ENCODE data around the gene RAB26.

The RAB26 gene

GRCh38 chr16:2145843-2146242 lies 2.6 kb upstream of the RAB26 start:
- DNase-seq = no peak

- no peak for DNase-seq
These were observed 1.0 kb upstream of the RAB26 start for GRCh38 chr16:2147378-2147777.

- DNase-seq = peak; percentile 55
These were observed 547 bp downstream of the RAB26 start for GRCh38 chr16:2148714-2149629.

GRCh38 chr16:2149630-2150417 lies 1.4 kb downstream of the RAB26 start:
- no peak for DNase-seq

- peak; percentile 97 for DNase-seq
These were observed 2.2 kb downstream of the RAB26 start for GRCh38 chr16:2150418-2151187.

GRCh38 chr16:2151188-2152091 lies 3.0 kb downstream of the RAB26 start:
- no peak for DNase-seq

GRCh38 chr16:2152695-2153506 lies 4.5 kb downstream of the RAB26 start:
- DNase-seq = peak; percentile 33

GRCh38 chr16:2154533-2155090 lies 6.2 kb downstream of the RAB26 start:
- DNase-seq = peak; percentile 15

GRCh38 chr16:2155091-2155950 lies 6.9 kb downstream of the RAB26 start, which contains the start of gene TRAF7:
TRAF7 (plus strand) TSS chr16:2155782; CDS start chr16:2163921, 8,139 bp downstream.
- peak; percentile 100 for DNase-seq

GRCh38 chr16:2155977-2156848 lies 7.8 kb downstream of the RAB26 start:
- no peak for DNase-seq

GRCh38 chr16:2156849-2157224 lies 8.4 kb downstream of the RAB26 start:
- DNase-seq = no peak

- DNase-seq = no peak
These were observed 9.2 kb downstream of the RAB26 start for GRCh38 chr16:2157480-2158261.

GRCh38 chr16:2158262-2158638 lies 9.8 kb downstream of the RAB26 start:
- DNase-seq = no peak

GRCh38 chr16:2159175-2159838 lies 10.9 kb downstream of the RAB26 start:
- DNase-seq = no peak

GRCh38 chr16:2160915-2161551 lies 12.6 kb downstream of the RAB26 start:
- DNase-seq = peak; percentile 18

GRCh38 chr16:2161911-2162310 lies 13.5 kb downstream of the RAB26 start:
- DNase-seq = no peak

- no peak for DNase-seq
These were observed 14.3 kb downstream of the RAB26 start for GRCh38 chr16:2162676-2163118.
